Stimulated activated CD4-positive, alpha-beta T cell treated with anti-CD3 and anti-CD28 coated beads, TNF-alpha, amount 100 ng/mL, for 24 hours (primary cell): ENCODE results near the gene HADH.

Experiments used
- DNase-seq, 3 experiments: peaks; one replicate each; pipeline ENCODE4 v3.0.0-alpha.2; 2020; ENCODE audit warnings: low read depth in 3 of 3

HADH gene

DNA sequence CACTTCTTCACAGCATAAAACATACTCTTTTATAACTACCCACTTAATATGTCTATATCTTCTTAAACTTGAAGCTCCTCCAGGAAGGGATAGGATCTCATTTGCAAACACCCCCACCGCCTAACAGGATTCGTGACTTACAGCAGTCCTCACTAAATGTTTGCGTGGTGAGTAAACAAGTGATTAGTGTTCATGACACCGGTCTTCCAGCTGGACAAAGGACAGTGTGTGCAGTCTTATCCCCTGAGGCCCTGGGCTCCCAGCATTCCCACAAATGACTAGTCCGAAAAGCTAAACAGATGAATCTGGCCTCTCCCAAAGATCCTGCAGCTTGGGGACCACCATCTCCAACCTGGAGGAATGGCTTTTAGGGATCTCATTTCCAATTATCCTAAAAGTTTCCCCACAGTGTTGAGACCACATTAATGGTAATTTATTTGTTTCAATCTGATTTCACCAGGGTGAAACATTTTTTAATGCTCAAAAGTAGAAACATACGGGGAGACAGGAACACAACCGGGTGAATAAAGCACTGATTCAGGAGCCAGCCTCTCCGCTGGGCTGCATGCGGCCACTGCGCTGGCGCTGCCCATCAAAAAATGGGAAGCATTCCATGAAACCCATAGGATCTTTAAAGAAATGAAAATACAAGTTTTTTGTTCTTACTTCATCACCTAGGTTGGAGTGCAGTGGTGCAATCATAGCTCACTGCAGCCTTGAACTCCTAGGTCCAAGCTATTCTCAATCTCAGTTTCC is 69.2 kb downstream of the HADH start:
- DNase-seq, result no peak

GRCh38 chr4:108060164-108060563 is 70.5 kb downstream of the HADH start:
- no peak for DNase-seq

- no peak for DNase-seq
Measured at GRCh38 chr4:108060686-108061321, 71.1 kb downstream of the HADH start.

DNA sequence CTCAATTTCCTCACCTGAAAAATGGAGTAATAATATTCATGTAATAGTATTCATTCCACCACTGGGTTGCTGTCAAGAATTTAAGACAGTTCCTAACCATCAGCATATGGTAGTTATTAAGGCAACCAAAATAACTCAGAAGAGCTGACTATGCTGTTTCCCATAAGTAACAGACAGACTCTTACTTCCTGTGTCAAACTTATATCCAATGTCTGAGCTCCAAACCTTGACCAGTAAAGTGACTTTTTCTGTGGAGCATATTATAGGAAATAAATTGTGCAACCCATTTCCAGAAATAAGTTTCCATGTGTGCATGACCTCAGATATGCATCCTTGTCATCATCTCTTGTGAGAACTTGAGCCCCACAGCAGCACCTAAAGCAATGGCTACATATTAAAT is 78.8 kb downstream of the HADH start:
- no peak for DNase-seq

GRCh38 chr4:108070775-108071174 is 81.1 kb downstream of the HADH start:
- no peak for DNase-seq

GRCh38 chr4:108072300-108072699 is 82.6 kb downstream of the HADH start:
- peak in 1 of 3 experiments; percentile 31 for DNase-seq

DNA sequence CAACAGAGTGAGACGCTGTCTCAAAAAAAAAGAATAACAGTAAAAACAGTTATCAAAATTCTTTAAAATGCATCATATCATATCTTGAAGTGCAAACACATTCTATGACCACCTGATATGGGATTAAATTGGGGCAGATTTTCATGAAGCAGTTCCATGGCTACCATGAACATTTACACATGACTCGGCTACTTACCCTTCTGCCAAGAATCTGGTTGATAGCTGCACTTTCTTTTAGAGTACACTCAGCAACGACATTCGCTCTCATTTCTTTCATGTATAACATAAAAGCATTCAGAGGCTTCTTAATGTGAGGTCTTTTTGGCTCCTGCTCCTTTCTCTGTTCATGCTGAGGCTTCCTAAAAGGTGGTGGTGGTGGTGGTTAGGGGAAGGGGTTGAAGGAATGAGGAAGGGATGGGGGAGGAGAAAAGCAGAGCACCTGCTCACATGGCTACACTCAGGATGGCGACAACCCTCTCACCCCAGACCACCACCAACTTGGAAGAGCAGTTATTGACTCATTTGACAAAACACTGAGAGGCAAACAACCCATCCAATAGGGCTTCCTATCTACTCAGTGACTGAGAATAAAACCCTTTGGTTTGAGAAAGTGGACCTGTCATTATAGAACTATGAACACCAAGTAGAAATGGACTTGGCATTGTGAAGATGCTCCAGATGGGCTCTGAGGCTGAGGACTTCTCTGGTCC is 88.5 kb downstream of the HADH start:
- no peak for DNase-seq

GRCh38 chr4:108080747-108081146 is 91.1 kb downstream of the HADH start:
- DNase-seq, result peak in 1 of 3 experiments; percentile 18

- DNase-seq, result no peak
Measured at GRCh38 chr4:108081256-108081655, 91.6 kb downstream of the HADH start.
